NCI-H345 treated with DMSO at 0.1 percent for 48 hours (cell line): ENCODE data around the gene RRM1.

Source experiments
- DNase-seq: peaks from one replicate; lab custom pipeline; 2025; ENCODE audit not compliant: unreplicated experiment; lab: John Stamatoyannopoulos, UW

RRM1 gene

GRCh38 chr11:4185561-4185960, 91.0 kb downstream of the RRM1 start:
- no peak for DNase-seq

GRCh38 chr11:4186464-4187054, 92.0 kb downstream of the RRM1 start:
- no peak for DNase-seq

DNA sequence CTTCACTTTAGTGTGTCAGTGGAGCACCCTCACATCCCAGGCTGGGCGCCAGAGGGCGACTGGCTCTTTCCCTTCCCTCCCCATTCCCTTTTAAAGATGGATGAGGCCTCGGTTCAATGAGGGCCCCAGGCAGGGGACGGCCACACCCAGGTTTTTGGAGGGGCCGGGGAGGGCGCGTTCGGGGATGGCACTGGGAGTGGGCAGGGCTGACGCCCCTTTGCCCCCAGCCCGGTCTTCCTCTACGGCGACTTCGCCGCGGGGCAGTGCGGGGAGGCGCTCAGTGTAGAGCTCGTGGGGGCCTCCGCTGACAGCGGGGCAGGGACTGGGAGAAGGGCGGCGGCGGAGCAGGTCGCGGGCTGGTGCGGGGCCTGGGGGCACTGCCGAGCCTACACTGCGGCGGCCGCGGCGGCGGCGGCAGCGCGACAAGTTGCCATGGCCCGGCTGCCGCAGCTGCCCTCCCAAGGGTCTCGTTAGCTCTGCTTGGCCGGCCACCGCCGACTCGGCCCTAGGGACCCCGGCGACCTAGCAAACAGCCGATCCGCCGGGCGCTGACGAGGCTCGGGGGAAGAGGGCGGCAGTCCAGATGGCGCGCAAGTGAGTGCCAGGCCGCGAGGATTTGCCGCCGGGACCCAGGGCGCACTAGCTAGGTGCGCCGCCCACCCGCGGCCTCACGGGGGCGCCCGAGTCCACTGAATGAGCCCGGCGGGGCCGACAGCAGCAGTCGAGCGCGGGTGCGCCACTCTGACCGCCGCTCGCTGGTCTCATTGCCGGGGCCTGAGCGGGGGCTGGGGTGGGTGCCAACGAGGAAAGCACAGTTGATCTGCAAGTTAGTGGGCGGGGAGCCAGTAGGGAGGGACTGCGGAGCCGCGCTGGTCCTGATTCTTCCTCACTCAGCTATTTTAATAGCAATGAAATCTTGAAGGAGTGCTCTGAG, 92.7 kb downstream of the RRM1 start:
- peak; percentile 64 for DNase-seq
